Right atrium auricular region (tissue), 2 donors: Measurements from ENCODE around the gene LAG3. TPM values are rescaled to one million over a fixed set of nuclear protein-coding genes. Genes with fewer than 3 reads are reported as not detected.

Experiments used
- DNase-seq: peaks from one replicate; pipeline ENCODE4 v3.0.0-alpha.2; 2019; ENCODE audit warnings: low spot score
- H3K27ac ChIP-seq, 2 donors: fragments of 200-600 bp; sonication (generic); 1 replicate in 1 of 2; 2 replicates in 1 of 2; pipeline ENCODE4 v1.5.1; 2016 to 2019
- H3K27me3 ChIP-seq, 2 donors: fragments of 200-600 bp; sonication (generic); one replicate each; pipeline versions ENCODE4 v1.5.1 to v1.6.0; 2017 to 2019
- H3K36me3 ChIP-seq: fragments of 200-600 bp; sonication (generic); one replicate; pipeline ENCODE4 v1.5.1; 2016
- H3K4me1 ChIP-seq, 2 donors: fragments of 200-600 bp; sonication (generic); one replicate each; pipeline versions ENCODE4 v1.5.1 to v1.6.0; 2017 to 2019
- H3K4me3 ChIP-seq, 2 donors: fragments of 200-600 bp; sonication (generic); 1 replicate in 1 of 2; 2 replicates in 1 of 2; pipeline ENCODE4 v1.5.1; 2017 to 2019; ENCODE audit warnings: mild to moderate bottlenecking in 1 of 2, moderate library complexity in 1 of 2
- H3K9me3 ChIP-seq, 2 donors: fragments of 200-600 bp; sonication (generic); one replicate each; pipeline ENCODE4 v1.5.1; 2019
- CTCF ChIP-seq, 2 donors: fragments of 200-600 bp; sonication (generic); IDR thresholded peaks; one replicate each; pipeline ENCODE4 v1.5.1; 2019; ENCODE audit warnings: antibody characterized with exemption in 2 of 2
- total RNA-seq, 2 donors: library from RNA; depleted of rRNA; stranded (reverse); fragments of >200 nt; gene quantifications; one replicate each; pipeline ENCODE4 v1.1.0, GENCODE V29; 2016

The LAG3 gene
- total RNA-seq, 2 donors from 2014 or later, result 0.47 TPM; not detected in 1

DNA sequence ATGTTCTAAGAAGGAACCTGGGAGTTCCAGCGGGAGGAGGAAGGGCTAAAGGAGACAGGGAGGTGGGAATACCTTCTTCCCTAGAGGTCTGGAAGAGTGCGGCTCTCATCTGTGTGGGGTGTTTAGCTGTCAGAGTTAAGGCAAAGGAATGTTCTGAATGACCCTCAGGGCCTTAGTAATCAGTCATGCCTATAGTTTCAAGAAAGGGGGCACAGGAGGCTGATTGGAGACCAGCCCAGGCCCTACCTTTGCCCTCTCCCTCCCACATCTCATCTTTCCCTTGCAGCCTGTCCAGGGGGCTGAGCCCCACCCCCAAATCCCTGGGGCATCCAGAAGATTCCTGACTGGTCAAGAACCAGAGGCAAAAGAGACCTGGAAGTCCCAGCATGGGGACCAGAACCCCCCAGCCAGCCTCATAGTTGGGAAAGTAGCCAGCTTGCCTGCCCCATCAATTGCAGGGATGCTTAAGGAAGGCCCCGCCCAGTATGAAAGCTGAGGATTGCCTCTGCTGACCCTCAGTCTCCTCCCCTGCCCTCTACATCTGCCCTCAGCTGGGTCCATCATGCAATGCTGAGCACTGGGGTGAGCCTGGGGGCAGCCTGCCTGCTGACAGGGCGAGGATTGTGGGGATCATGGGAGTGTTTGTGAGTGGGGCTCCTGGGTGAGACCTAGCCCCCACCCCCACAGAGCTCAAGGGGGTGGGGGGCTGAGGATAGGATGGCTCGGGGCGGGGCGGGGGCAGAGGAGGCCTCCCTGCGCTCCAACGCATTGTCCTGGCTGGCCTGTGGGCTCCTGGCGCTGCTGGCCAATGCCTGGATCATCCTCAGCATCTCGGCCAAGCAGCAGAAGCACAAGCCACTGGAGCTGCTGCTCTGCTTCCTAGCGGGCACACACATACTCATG is 51.1 kb downstream of the LAG3 start:
- Histone ChIP-seq H3K27ac (no peak overlapping the region), H3K9me3 (no peaks in the 10 kb centered on the region), H3K36me3 (no peaks in the 10 kb centered on the region), H3K27me3 (no peaks in the 10 kb centered on the region), H3K4me3 (no peak overlapping the region), H3K4me1 (peaks cover 3 to 47% of the 10 kb centered on the region in 2 donors)
- no peak for DNase-seq
- TF ChIP-seq CTCF (IDR thresholded peaks at IDR 0.05), result no peak

- H3K27me3 ChIP-seq, result no peaks in the 10 kb centered on the region
- H3K36me3 ChIP-seq, result no peaks in the 10 kb centered on the region
- H3K4me1 ChIP-seq, result peaks cover 3 to 51% of the 10 kb centered on the region in 2 donors
- H3K27ac ChIP-seq, result no peak overlapping the region
- no peaks in the 10 kb centered on the region for H3K9me3 ChIP-seq
- no peak for TF ChIP-seq CTCF (IDR thresholded peaks at IDR 0.05)
- no peak for DNase-seq
- no peak overlapping the region for H3K4me3 ChIP-seq
Observed at GRCh38 chr12:6824085-6824775, 51.9 kb downstream of the LAG3 start.

DNA sequence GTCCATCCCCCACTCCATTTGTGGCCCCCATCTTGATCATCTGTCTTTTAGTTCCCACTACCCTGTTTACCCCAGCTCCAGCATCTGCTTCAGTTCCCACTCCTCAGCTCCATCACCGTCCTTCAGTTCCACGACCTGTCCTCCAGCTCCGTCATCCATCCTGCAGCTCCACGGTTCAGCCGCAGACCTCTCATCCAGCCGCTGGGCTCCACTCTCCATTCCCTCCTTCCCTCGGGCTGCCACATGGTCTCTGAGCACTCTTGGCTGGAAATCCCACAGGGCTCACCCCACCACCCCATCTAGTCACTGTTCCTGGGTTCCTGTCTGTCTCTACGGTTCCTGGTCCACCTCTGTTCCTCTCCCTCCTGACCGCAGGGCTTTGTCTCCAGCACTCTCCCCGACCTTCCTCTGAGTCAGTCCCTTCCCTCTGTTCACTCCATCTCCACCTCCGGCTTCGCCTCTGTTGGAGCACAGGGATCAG is 52.6 kb downstream of the LAG3 start:
- H3K9me3 ChIP-seq, result no peaks in the 10 kb centered on the region
- TF ChIP-seq CTCF (IDR thresholded peaks at IDR 0.05), result no peak
- no peak overlapping the region for H3K27ac ChIP-seq
- no peaks in the 10 kb centered on the region for H3K36me3 ChIP-seq
- no peaks in the 10 kb centered on the region for H3K27me3 ChIP-seq
- DNase-seq, result no peak
- no peak overlapping the region for H3K4me3 ChIP-seq
- peaks cover 3 to 58% of the 10 kb centered on the region in 2 donors for H3K4me1 ChIP-seq

DNA sequence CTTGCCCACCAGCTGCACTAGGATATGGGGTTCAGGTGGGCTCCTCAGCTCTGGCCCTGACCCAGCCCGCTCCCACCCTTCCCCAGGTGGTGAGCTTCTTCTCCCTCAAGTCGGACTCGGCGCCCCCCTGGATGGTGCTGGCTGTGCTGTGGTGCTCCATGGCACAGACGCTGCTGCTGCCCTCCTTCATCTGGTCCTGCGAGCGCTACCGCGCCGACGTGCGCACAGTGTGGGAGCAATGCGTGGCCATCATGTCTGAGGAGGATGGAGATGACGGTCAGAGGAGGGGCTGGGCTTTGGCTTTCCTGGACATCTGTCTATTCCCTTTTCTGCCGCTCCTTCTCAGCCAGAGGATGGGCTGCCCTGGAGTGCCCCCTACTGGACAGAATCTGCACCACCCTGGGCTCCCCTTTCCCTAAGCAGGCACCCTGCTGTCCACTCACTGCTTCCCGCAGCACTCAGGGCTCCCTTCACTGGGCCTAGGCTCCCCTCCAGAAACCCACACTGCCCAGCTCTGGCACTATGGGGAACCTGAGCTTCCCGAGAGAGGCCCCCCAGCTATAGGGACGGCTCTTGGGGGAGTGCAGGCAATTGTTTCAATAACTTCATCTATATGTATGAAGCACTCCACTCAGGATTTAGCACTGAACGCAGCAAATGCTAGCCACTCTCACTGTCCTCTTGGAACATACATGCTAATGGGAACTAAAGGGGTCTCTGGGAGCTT is 53.2 kb downstream of the LAG3 start:
- DNase-seq, result peak; percentile 90
- no peaks in the 10 kb centered on the region for H3K9me3 ChIP-seq
- peak; percentile 66 to 95 for TF ChIP-seq CTCF (IDR thresholded peaks at IDR 0.05)
- H3K4me3 ChIP-seq, result peak overlapping the region in 1 of 2 donors; percentile 7
- H3K4me1 ChIP-seq, result peaks cover 3 to 58% of the 10 kb centered on the region in 2 donors
- no peaks in the 10 kb centered on the region for H3K36me3 ChIP-seq
- no peak overlapping the region for H3K27ac ChIP-seq
- no peaks in the 10 kb centered on the region for H3K27me3 ChIP-seq

DNA sequence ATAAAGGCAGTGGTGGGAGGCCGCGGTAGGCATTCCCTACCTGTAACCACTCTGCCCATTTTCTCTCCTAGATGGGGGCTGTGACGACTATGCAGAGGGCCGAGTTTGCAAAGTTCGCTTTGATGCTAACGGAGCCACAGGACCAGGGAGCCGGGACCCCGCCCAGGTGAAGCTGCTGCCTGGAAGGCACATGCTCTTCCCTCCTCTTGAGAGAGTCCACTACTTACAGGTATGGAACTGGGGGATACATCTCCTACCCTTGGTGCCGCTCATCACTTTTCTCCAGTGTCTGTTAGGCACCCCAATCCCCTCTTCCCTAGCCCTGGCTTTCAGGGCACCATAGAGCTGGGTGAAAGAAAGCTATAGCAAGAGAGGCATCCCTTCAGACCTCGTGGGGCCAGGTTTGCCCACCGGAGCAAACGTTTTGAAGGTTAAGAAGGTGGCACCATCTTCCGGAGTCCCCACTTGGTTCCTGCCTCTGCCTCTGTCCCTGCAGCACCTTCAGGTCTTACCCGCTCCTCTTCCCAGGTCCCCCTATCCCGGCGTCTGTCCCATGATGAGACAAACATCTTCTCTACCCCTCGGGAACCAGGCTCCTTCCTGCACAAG is 53.9 kb downstream of the LAG3 start:
- H3K4me1 ChIP-seq, result peaks cover under 1 to 52% of the 10 kb centered on the region in 2 donors

More for the DNA sequence above, 53.9 kb downstream of the LAG3 start:
- no peak overlapping the region for H3K27ac ChIP-seq
- DNase-seq, result no peak
- H3K27me3 ChIP-seq, result no peaks in the 10 kb centered on the region
- TF ChIP-seq CTCF (IDR thresholded peaks at IDR 0.05), result no peak
- no peaks in the 10 kb centered on the region for H3K36me3 ChIP-seq
- no peaks in the 10 kb centered on the region for H3K9me3 ChIP-seq
- H3K4me3 ChIP-seq, result no peak overlapping the region
